IMR-90 (cell line): ENCODE measurements around the gene PGA3. TPM values are rescaled to one million over a fixed set of nuclear protein-coding genes. Genes with fewer than 3 reads are reported as not detected.

Experiments
- ATAC-seq: fragments of 200-7000 bp; cut with Tn5 transposase; 2 replicates; pipeline ENCODE4 v1.9.1; 2020; ENCODE audit warnings: low read depth, mild to moderate bottlenecking, moderate library complexity
- BruUV-seq: library from RNA; stranded (reverse); fragments of 400-500 nt; replicated peaks from 2 replicates; lab custom pipeline; 2021; lab: Mats Ljungman, UMichigan
- CTCF ChIA-PET: fragments of 300-600 bp; formaldehyde crosslinking; extraction: SDS; loops from one replicate; lab custom pipeline; 2021; ENCODE audit warnings: antibody characterized with exemption; lab: Yijun Ruan, JAX
- POLR2A ChIA-PET: fragments of 300-600 bp; sonication (Branson Sonifier 250); formaldehyde crosslinking; loops from one replicate; lab custom pipeline; 2022; ENCODE audit warnings: antibody characterized with exemption; ENCODE audit not compliant: unreplicated experiment; lab: Charles Lee
- DNase-seq: peaks from one replicate; pipeline ENCODE4 v3.0.0; 2013
- H2AFZ ChIP-seq: replicated peaks from 2 replicates; pipeline ENCODE3; 2013; ENCODE audit warnings: low read length, mild to moderate bottlenecking; ENCODE audit not compliant: poor library complexity
- H2AK5ac ChIP-seq: 2 replicates; pipeline ENCODE4 v1.6.1; 2013; ENCODE audit warnings: low read depth, low read length, inconsistent platforms
- H2AK9ac ChIP-seq: replicated peaks from 2 replicates; pipeline ENCODE3; 2013; ENCODE audit warnings: mild to moderate bottlenecking, low read depth, low read length, moderate library complexity; ENCODE audit not compliant: poor library complexity
- H2BK120ac ChIP-seq: 2 replicates; pipeline ENCODE4 v1.6.1; 2013; ENCODE audit warnings: low read depth, low read length, inconsistent platforms
- H2BK15ac ChIP-seq: 3 replicates; pipeline ENCODE4 v1.6.1; 2013; ENCODE audit warnings: low read depth, low read length, inconsistent platforms
- H2BK20ac ChIP-seq: 2 replicates; pipeline ENCODE4 v1.6.1; 2013; ENCODE audit warnings: low read depth, mild to moderate bottlenecking, inconsistent platforms, low read length, moderate library complexity
- H2BK5ac ChIP-seq: 2 replicates; pipeline ENCODE4 v1.6.1; 2013; ENCODE audit warnings: mild to moderate bottlenecking, low read depth, low read length, inconsistent platforms; ENCODE audit not compliant: poor library complexity, severe bottlenecking
- H3K14ac ChIP-seq: replicated peaks from 2 replicates; pipeline ENCODE4 v1.6.1; 2013; ENCODE audit warnings: low read depth, low read length, inconsistent platforms
- H3K18ac ChIP-seq: 2 replicates; pipeline ENCODE4 v1.6.1; 2013; ENCODE audit warnings: low read depth, low read length, control low read depth
- H3K23ac ChIP-seq: 2 replicates; pipeline ENCODE4 v1.6.1; 2013; ENCODE audit warnings: low read depth, low read length, inconsistent platforms
- H3K27ac ChIP-seq: 2 replicates; pipeline ENCODE4 v1.5.1; 2013; ENCODE audit warnings: mild to moderate bottlenecking, control low read depth, low read length; ENCODE audit not compliant: insufficient read depth
- H3K27me3 ChIP-seq: 2 replicates; pipeline ENCODE4 v1.6.1; 2013; ENCODE audit warnings: low read length; ENCODE audit not compliant: control insufficient read depth, insufficient read depth
- H3K36me3 ChIP-seq: 2 replicates; pipeline ENCODE4 v1.6.1; 2013; ENCODE audit warnings: low read length, mixed read lengths; ENCODE audit not compliant: control insufficient read depth, insufficient read depth
- H3K4ac ChIP-seq: 2 replicates; pipeline ENCODE4 v1.6.1; 2013; ENCODE audit warnings: low read depth, low read length, inconsistent platforms
- H3K4me1 ChIP-seq: 2 replicates; pipeline ENCODE4 v1.6.1; 2013; ENCODE audit warnings: low read length, mixed read lengths; ENCODE audit not compliant: control insufficient read depth, insufficient read depth
- H3K4me2 ChIP-seq: 2 replicates; pipeline ENCODE4 v1.6.1; 2013; ENCODE audit warnings: low read depth, mild to moderate bottlenecking, control low read depth, low read length, moderate library complexity
- H3K4me3 ChIP-seq: 2 replicates; pipeline ENCODE4 v1.5.1; 2013; ENCODE audit warnings: low read depth, mild to moderate bottlenecking, control low read depth, low read length, moderate library complexity; ENCODE audit not compliant: insufficient read depth
- H3K56ac ChIP-seq: 2 replicates; pipeline ENCODE4 v1.6.1; 2013; ENCODE audit warnings: low read length, inconsistent platforms; ENCODE audit not compliant: insufficient read depth; ENCODE audit errors: extremely low read depth
- H3K79me1 ChIP-seq, 2 experiments: 2 replicates each; pipeline ENCODE4 v1.6.1; 2013; ENCODE audit warnings: low read length in 2 of 2, inconsistent platforms in 1 of 2, low read depth in 1 of 2
- H3K9ac ChIP-seq: 2 replicates; pipeline ENCODE4 v1.6.1; 2013; ENCODE audit warnings: low read depth, low read length, control low read depth
- H3K9me1 ChIP-seq: 2 replicates; pipeline ENCODE4 v1.6.1; 2013; ENCODE audit warnings: low read length, inconsistent platforms; ENCODE audit not compliant: insufficient read depth
- H3K9me3 ChIP-seq: 2 replicates; pipeline ENCODE4 v1.6.1; 2013; ENCODE audit warnings: low read length; ENCODE audit not compliant: control insufficient read depth, insufficient read depth
- H4K20me1 ChIP-seq: 2 replicates; pipeline ENCODE4 v1.6.1; 2013; ENCODE audit warnings: low read length, inconsistent platforms; ENCODE audit not compliant: insufficient read depth
- H4K5ac ChIP-seq: 2 replicates; pipeline ENCODE4 v1.6.1; 2013; ENCODE audit warnings: mild to moderate bottlenecking, low read depth, low read length, control low read depth
- H4K8ac ChIP-seq, 2 experiments: 2 replicates each; pipeline ENCODE4 v1.6.1; 2013; ENCODE audit warnings: low read depth in 2 of 2, low read length in 2 of 2, control low read depth in 1 of 2, inconsistent platforms in 1 of 2
- H4K91ac ChIP-seq: 2 replicates; pipeline ENCODE4 v1.6.1; 2013; ENCODE audit warnings: low read depth, low read length, inconsistent platforms; ENCODE audit not compliant: insufficient read depth
- CEBPB ChIP-seq: IDR thresholded peaks from 2 replicates; pipeline ENCODE4 v1.6.1; 2012; ENCODE audit warnings: low read depth, low read length, improper control_type of control experiment
- CHD1 ChIP-seq: IDR thresholded peaks from 2 replicates; pipeline ENCODE4 v1.6.1; 2012; ENCODE audit warnings: low read depth, low read length, improper control_type of control experiment
- FOS ChIP-seq: fragments of 150-350 bp; IDR thresholded peaks from 2 replicates; pipeline ENCODE4 v1.6.1; 2016; ENCODE audit warnings: low read depth, low read length
- MAFK ChIP-seq: IDR thresholded peaks from 2 replicates; pipeline ENCODE4 v1.6.1; 2012; ENCODE audit warnings: low read depth, low read length, improper control_type of control experiment
- NFE2L2 ChIP-seq: fragments of 150-350 bp; IDR thresholded peaks from 2 replicates; pipeline ENCODE4 v1.6.1; 2016; ENCODE audit warnings: low read depth, mild to moderate bottlenecking, low read length
- RAD21 ChIP-seq: IDR thresholded peaks from 2 replicates; pipeline ENCODE4 v1.6.1; 2012; ENCODE audit warnings: low read length, improper control_type of control experiment
- WGBS, 2 experiments: methylation state at CpG; one replicate each; pipeline versions ENCODE4 v1.1.5 to v1.1.7; 2013; ENCODE audit warnings: missing lambda C conversion rate in 2 of 2; ENCODE audit not compliant: insufficient read length in 1 of 2; ENCODE audit errors: extremely low coverage in 2 of 2; 5-methylcytosine and 5-hydroxymethylcytosine counted together
- dilution Hi-C: fragments of 300-500 bp; cut with HindIII; formaldehyde crosslinking; loops from one replicate; pipeline ENCODE4 v1.14.3; 2018; ENCODE audit warnings: low sequenced_read_pairs; ENCODE audit not compliant: unreplicated experiment
- in situ Hi-C: fragments of 300-500 bp; cut with MboI; formaldehyde crosslinking; loops from 3 replicates; pipeline ENCODE4 v1.14.3; 2019; ENCODE audit warnings: low sequenced_read_pairs, inconsistent platforms, mixed read lengths
- intact Hi-C: fragments of 100-400 bp; cut with micrococcal nuclease; formaldehyde crosslinking; loops from 2 replicates; pipeline ENCODE4 v1.10.0; 2022
- polyA plus RNA-seq, 3 experiments: library from polyadenylated mRNA; depleted of rRNA; stranded (reverse); fragments of >200 nt; gene quantifications; 2 replicates each; pipeline ENCODE4 v1.2.3, GENCODE V29; 2012; ENCODE audit warnings: low replicate concordance in 1 of 3
- total RNA-seq: library from RNA; depleted of rRNA; stranded (reverse); fragments of >200 nt; gene quantifications from 2 replicates; pipeline ENCODE4 v1.2.3, GENCODE V29; 2012
- TF ChIP-seq, protein P1 (sequence below): fragments of 150-350 bp; IDR thresholded peaks from 2 replicates; pipeline ENCODE4 v1.6.1; 2016; ENCODE audit warnings: low read depth, mild to moderate bottlenecking, low read length, moderate library complexity, borderline replicate concordance

The PGA3 gene
- total and polyA plus RNA-seq, 2 of the 4 experiments (the other 2 are of a cell fraction) = 0.18 TPM; not detected in 1

- H3K9me1 ChIP-seq = no peaks in the 10 kb centered on the region
- H4K5ac ChIP-seq = no peak overlapping the region
- H3K27me3 ChIP-seq = peaks cover 25% of the 10 kb centered on the region
- no peak overlapping the region for H3K4ac ChIP-seq
- BruUV-seq = no TSS peak
- H3K27ac ChIP-seq = no peak overlapping the region
- peaks cover 9% of the 10 kb centered on the region for H3K9me3 ChIP-seq
- H2BK120ac ChIP-seq = no peak overlapping the region
- no peak overlapping the region for H3K4me3 ChIP-seq
- H2AK5ac ChIP-seq = no peak overlapping the region
- H3K79me1 ChIP-seq = no peaks in the 10 kb centered on the region
- no peak overlapping the region for H3K4me2 ChIP-seq
- no peak overlapping the region for H2AK9ac ChIP-seq
- ATAC-seq (no peak), DNase-seq (no peak)
- dilution Hi-C loops = no loop called here
- H4K91ac ChIP-seq = no peak overlapping the region
- no peak overlapping the region for H4K8ac ChIP-seq
- no peak overlapping the region for H3K56ac ChIP-seq
- H3K4me1 ChIP-seq = no peaks in the 10 kb centered on the region
- H3K9ac ChIP-seq = no peak overlapping the region
- H2BK20ac ChIP-seq = no peak overlapping the region
- POLR2A ChIA-PET = no interaction called here
- H3K18ac ChIP-seq = no peak overlapping the region
- H3K36me3 ChIP-seq = no peaks in the 10 kb centered on the region
- CTCF ChIA-PET = interaction anchor here (0.5 kb wide), 1 partner anchor 195 kb away, joined by 3 read pairs; no protein-coding TSS in a partner anchor
- no peak overlapping the region for H2AFZ ChIP-seq
- no peak overlapping the region for H2BK5ac ChIP-seq
- intact Hi-C loops = no loop called here
- H3K14ac ChIP-seq = no peak overlapping the region
- 30% methylated on average over 2 of the region's 7 CpGs; no CpG with 5 or more reads in 1 of the 2 experiments for WGBS, 2 experiments
- no peak overlapping the region for H3K23ac ChIP-seq
- TF ChIP-seq FOS (no peak), CEBPB (no peak), CHD1 (no peak), RAD21 (no peak), NFE2L2 (no peak), MAFK (no peak)
- TF ChIP-seq, protein P1, sequence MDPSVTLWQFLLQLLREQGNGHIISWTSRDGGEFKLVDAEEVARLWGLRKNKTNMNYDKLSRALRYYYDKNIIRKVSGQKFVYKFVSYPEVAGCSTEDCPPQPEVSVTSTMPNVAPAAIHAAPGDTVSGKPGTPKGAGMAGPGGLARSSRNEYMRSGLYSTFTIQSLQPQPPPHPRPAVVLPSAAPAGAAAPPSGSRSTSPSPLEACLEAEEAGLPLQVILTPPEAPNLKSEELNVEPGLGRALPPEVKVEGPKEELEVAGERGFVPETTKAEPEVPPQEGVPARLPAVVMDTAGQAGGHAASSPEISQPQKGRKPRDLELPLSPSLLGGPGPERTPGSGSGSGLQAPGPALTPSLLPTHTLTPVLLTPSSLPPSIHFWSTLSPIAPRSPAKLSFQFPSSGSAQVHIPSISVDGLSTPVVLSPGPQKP = no peak
- no peaks in the 10 kb centered on the region for H4K20me1 ChIP-seq
- no peak overlapping the region for H2BK15ac ChIP-seq
- in situ Hi-C loops = loop anchor here (5.0 kb wide), 1 partner anchor 62 kb away; no protein-coding TSS in a partner anchor
These were observed 8.2 kb upstream of the PGA3 start for GRCh38 chr11:61194981-61195695.
